CD8-positive, alpha-beta memory T cell (primary cell): ENCODE results near the gene KCNT2. TPM values are rescaled to one million over a fixed set of nuclear protein-coding genes. Genes with fewer than 3 reads are reported as not detected.

Source experiments
- CTCF ChIA-PET: fragments of 350-600 bp; sonication (Branson Sonifier 250); formaldehyde crosslinking; loops from one replicate; lab custom pipeline; 2021; ENCODE audit warnings: antibody characterized with exemption; lab: Charles Lee
- POLR2A ChIA-PET: fragments of 350-600 bp; sonication (Branson Sonifier 250); formaldehyde crosslinking; loops from one replicate; lab custom pipeline; 2021; ENCODE audit warnings: antibody characterized with exemption; lab: Charles Lee
- DNase-seq, 5 donors: peaks; one replicate each; pipeline versions ENCODE4 v3.0.0 to v3.0.0-alpha.2; 2020 to 2022; ENCODE audit warnings: mixed read lengths in 1 of 5
- H3K27ac ChIP-seq: one replicate; pipeline ENCODE4 v1.7.0; 2013; ENCODE audit warnings: low read depth, mild to moderate bottlenecking, low read length, moderate library complexity
- H3K27me3 ChIP-seq: 2 replicates; pipeline ENCODE4 v1.7.0; 2013; ENCODE audit warnings: low read length, mild to moderate bottlenecking; ENCODE audit not compliant: insufficient read depth, poor library complexity, severe bottlenecking
- H3K36me3 ChIP-seq: 2 replicates; pipeline ENCODE4 v1.7.0; 2013; ENCODE audit warnings: mild to moderate bottlenecking, low read length, moderate library complexity; ENCODE audit not compliant: insufficient read depth
- H3K4me1 ChIP-seq: 2 replicates; pipeline ENCODE4 v1.7.0; 2013; ENCODE audit warnings: mild to moderate bottlenecking, low read length, moderate library complexity; ENCODE audit not compliant: insufficient read depth
- H3K4me3 ChIP-seq: 2 replicates; pipeline ENCODE4 v1.7.0; 2013; ENCODE audit warnings: mild to moderate bottlenecking, low read length
- H3K9me3 ChIP-seq: 2 replicates; pipeline ENCODE4 v1.7.0; 2013; ENCODE audit warnings: mild to moderate bottlenecking, low read length
- H3K27ac Mint-ChIP-seq, 8 donors: one replicate each; pipeline ENCODE4 v1.8.0; 2020 to 2021; ENCODE audit warnings: mixed read lengths in 8 of 8, mild to moderate bottlenecking in 6 of 8, inconsistent platforms in 3 of 8, moderate library complexity in 3 of 8
- H3K27me3 Mint-ChIP-seq, 2 donors: one replicate each; pipeline ENCODE4 v1.8.0; 2020 to 2021; ENCODE audit warnings: mixed read lengths in 2 of 2, mild to moderate bottlenecking in 1 of 2, moderate library complexity in 1 of 2
- H3K36me3 Mint-ChIP-seq, 3 donors: one replicate each; pipeline ENCODE4 v1.8.0; 2020 to 2021; ENCODE audit warnings: mixed read lengths in 3 of 3, inconsistent platforms in 1 of 3, mild to moderate bottlenecking in 1 of 3
- H3K4me1 Mint-ChIP-seq, 3 donors: one replicate each; pipeline ENCODE4 v1.8.0; 2020 to 2021; ENCODE audit warnings: mixed read lengths in 3 of 3, inconsistent platforms in 1 of 3, mild to moderate bottlenecking in 1 of 3
- H3K4me3 Mint-ChIP-seq, 7 donors: one replicate each; pipeline ENCODE4 v1.8.0; 2020 to 2021; ENCODE audit warnings: mixed read lengths in 7 of 7, mild to moderate bottlenecking in 6 of 7, moderate library complexity in 4 of 7, inconsistent platforms in 2 of 7
- H3K9me3 Mint-ChIP-seq, 5 donors: one replicate each; pipeline ENCODE4 v1.8.0; 2020 to 2022; ENCODE audit warnings: mixed read lengths in 5 of 5, mild to moderate bottlenecking in 3 of 5, moderate library complexity in 2 of 5, inconsistent platforms in 1 of 5
- polyA plus RNA-seq: library from polyadenylated mRNA; unstranded; fragments of 300-500 nt; fragmentation: Illumina TruSeq; gene quantifications from one replicate; pipeline ENCODE4 v1.2.3, GENCODE V29; 2021
- total RNA-seq, 2 experiments: library from RNA; stranded (reverse); gene quantifications; one replicate each; pipeline ENCODE4 v1.2.3, GENCODE V29; 2021

KCNT2 gene
- total and polyA plus RNA-seq, 3 experiments from 2014 or later, result not detected

GRCh38 chr1:196451103-196451502 lies 157.1 kb downstream of the KCNT2 start:
- no peak for DNase-seq

GRCh38 chr1:196450143-196451095 lies 157.8 kb downstream of the KCNT2 start:
- H3K36me3 ChIP-seq, result no peaks in the 10 kb centered on the region
- no peaks in the 10 kb centered on the region for H3K4me1 ChIP-seq
- ChIA-PET CTCF (no interaction called here), POLR2A (no interaction called here)
- H3K9me3 ChIP-seq, result no peaks in the 10 kb centered on the region
- Mint-ChIP-seq H3K9me3 (peaks cover 0 to 2% (median 0%) of the 10 kb centered on the region in 5 donors), H3K27me3 (no peaks in the 10 kb centered on the region), H3K27ac (no peak overlapping the region), H3K4me3 (no peak overlapping the region), H3K36me3 (peaks cover 0 to 1% (median 0%) of the 10 kb centered on the region in 3 donors), H3K4me1 (no peaks in the 10 kb centered on the region)
- no peak overlapping the region for H3K4me3 ChIP-seq
- no peak for DNase-seq
- H3K27me3 ChIP-seq, result no peaks in the 10 kb centered on the region
- H3K27ac ChIP-seq, result no peak overlapping the region

More at GRCh38 chr1:196451103-196451502, 157.1 kb downstream of the KCNT2 start:
- H3K4me3 ChIP-seq, result no peak overlapping the region
- H3K9me3 ChIP-seq, result no peaks in the 10 kb centered on the region
- ChIA-PET POLR2A (no interaction called here), CTCF (no interaction called here)
- H3K4me1 Mint-ChIP-seq, result no peaks in the 10 kb centered on the region
- H3K36me3 ChIP-seq, result no peaks in the 10 kb centered on the region
- no peak overlapping the region for H3K4me3 Mint-ChIP-seq
- H3K27me3 ChIP-seq, result no peaks in the 10 kb centered on the region
- H3K9me3 Mint-ChIP-seq, result peaks cover 0 to 2% (median 0%) of the 10 kb centered on the region in 5 donors
- H3K27ac Mint-ChIP-seq, result no peak overlapping the region
- H3K36me3 Mint-ChIP-seq, result peaks cover 0 to 1% (median 0%) of the 10 kb centered on the region in 3 donors
- no peaks in the 10 kb centered on the region for H3K4me1 ChIP-seq
- H3K27me3 Mint-ChIP-seq, result no peaks in the 10 kb centered on the region
- no peak overlapping the region for H3K27ac ChIP-seq

- CTCF ChIA-PET, result no interaction called here
- peaks cover 0 to 2% (median 0%) of the 10 kb centered on the region in 5 donors for H3K9me3 Mint-ChIP-seq
Measured at GRCh38 chr1:196449460-196449859, 158.8 kb downstream of the KCNT2 start.

GRCh38 chr1:196445775-196446174 lies 162.5 kb downstream of the KCNT2 start:
- no peak overlapping the region for H3K27ac ChIP-seq
- H3K4me1 ChIP-seq, result no peaks in the 10 kb centered on the region
- POLR2A ChIA-PET, result no interaction called here
- no peak overlapping the region for H3K4me3 ChIP-seq
- DNase-seq, result no peak
- H3K36me3 Mint-ChIP-seq, result no peaks in the 10 kb centered on the region
- no peak overlapping the region for H3K4me3 Mint-ChIP-seq
- H3K27me3 Mint-ChIP-seq, result no peaks in the 10 kb centered on the region
- H3K27me3 ChIP-seq, result no peaks in the 10 kb centered on the region
- no peaks in the 10 kb centered on the region for H3K9me3 ChIP-seq
- no peaks in the 10 kb centered on the region for H3K4me1 Mint-ChIP-seq
- no peaks in the 10 kb centered on the region for H3K36me3 ChIP-seq
- peaks cover 0 to 2% (median 0%) of the 10 kb centered on the region in 5 donors for H3K9me3 Mint-ChIP-seq
- CTCF ChIA-PET, result no interaction called here
- H3K27ac Mint-ChIP-seq, result no peak overlapping the region

More at GRCh38 chr1:196449460-196449859, 158.8 kb downstream of the KCNT2 start:
- H3K4me1 Mint-ChIP-seq, result no peaks in the 10 kb centered on the region
- peaks cover 0 to 1% (median 0%) of the 10 kb centered on the region in 3 donors for H3K36me3 Mint-ChIP-seq
- H3K36me3 ChIP-seq, result no peaks in the 10 kb centered on the region
- H3K27me3 ChIP-seq, result no peaks in the 10 kb centered on the region
- no peaks in the 10 kb centered on the region for H3K27me3 Mint-ChIP-seq
- H3K27ac ChIP-seq, result no peak overlapping the region
- H3K9me3 ChIP-seq, result no peaks in the 10 kb centered on the region
- H3K4me3 Mint-ChIP-seq, result no peak overlapping the region
- no peak for DNase-seq
- H3K4me1 ChIP-seq, result no peaks in the 10 kb centered on the region
- no peak overlapping the region for H3K4me3 ChIP-seq
- no peak overlapping the region for H3K27ac Mint-ChIP-seq
- POLR2A ChIA-PET, result no interaction called here

- H3K27me3 Mint-ChIP-seq, result no peaks in the 10 kb centered on the region
- no peak overlapping the region for H3K4me3 ChIP-seq
Measured at GRCh38 chr1:196444634-196445033, 163.6 kb downstream of the KCNT2 start.

GRCh38 chr1:196442366-196442765 lies 165.9 kb downstream of the KCNT2 start:
- no peak overlapping the region for H3K27ac ChIP-seq
- no peak for DNase-seq
- Mint-ChIP-seq H3K4me3 (no peak overlapping the region), H3K36me3 (no peaks in the 10 kb centered on the region), H3K9me3 (peaks cover 0 to 2% (median 0%) of the 10 kb centered on the region in 5 donors), H3K4me1 (no peaks in the 10 kb centered on the region), H3K27me3 (no peaks in the 10 kb centered on the region), H3K27ac (no peak overlapping the region)
- no peaks in the 10 kb centered on the region for H3K36me3 ChIP-seq
- no peak overlapping the region for H3K4me3 ChIP-seq
- POLR2A ChIA-PET, result no interaction called here
- no peaks in the 10 kb centered on the region for H3K9me3 ChIP-seq
- H3K27me3 ChIP-seq, result no peaks in the 10 kb centered on the region
- no peaks in the 10 kb centered on the region for H3K4me1 ChIP-seq
- CTCF ChIA-PET, result no interaction called here

More at GRCh38 chr1:196444634-196445033, 163.6 kb downstream of the KCNT2 start:
- Histone ChIP-seq H3K36me3 (no peaks in the 10 kb centered on the region), H3K27ac (no peak overlapping the region), H3K9me3 (no peaks in the 10 kb centered on the region), H3K4me1 (no peaks in the 10 kb centered on the region), H3K27me3 (no peaks in the 10 kb centered on the region)
- H3K27ac Mint-ChIP-seq, result no peak overlapping the region
- H3K4me1 Mint-ChIP-seq, result no peaks in the 10 kb centered on the region
- H3K9me3 Mint-ChIP-seq, result peaks cover 0 to 2% (median 0%) of the 10 kb centered on the region in 5 donors
- DNase-seq, result no peak
- H3K36me3 Mint-ChIP-seq, result no peaks in the 10 kb centered on the region
- no peak overlapping the region for H3K4me3 Mint-ChIP-seq
- ChIA-PET POLR2A (no interaction called here), CTCF (no interaction called here)

GRCh38 chr1:196440711-196441110 lies 167.5 kb downstream of the KCNT2 start:
- Histone ChIP-seq H3K27ac (no peak overlapping the region), H3K27me3 (no peaks in the 10 kb centered on the region), H3K9me3 (no peaks in the 10 kb centered on the region), H3K4me3 (no peak overlapping the region), H3K4me1 (no peaks in the 10 kb centered on the region), H3K36me3 (no peaks in the 10 kb centered on the region)
- no peaks in the 10 kb centered on the region for H3K27me3 Mint-ChIP-seq
- H3K27ac Mint-ChIP-seq, result no peak overlapping the region
- POLR2A ChIA-PET, result no interaction called here
- no peaks in the 10 kb centered on the region for H3K36me3 Mint-ChIP-seq
- no peak for DNase-seq
- CTCF ChIA-PET, result no interaction called here
- H3K4me3 Mint-ChIP-seq, result no peak overlapping the region
- H3K4me1 Mint-ChIP-seq, result no peaks in the 10 kb centered on the region
- peaks cover 0 to 2% (median 0%) of the 10 kb centered on the region in 5 donors for H3K9me3 Mint-ChIP-seq

GRCh38 chr1:196438329-196438728 lies 169.9 kb downstream of the KCNT2 start:
- DNase-seq, result no peak
- H3K9me3 ChIP-seq, result no peaks in the 10 kb centered on the region
- POLR2A ChIA-PET, result no interaction called here

More at GRCh38 chr1:196438329-196438728, 169.9 kb downstream of the KCNT2 start:
- CTCF ChIA-PET, result no interaction called here
- H3K36me3 ChIP-seq, result no peaks in the 10 kb centered on the region
- no peaks in the 10 kb centered on the region for H3K4me1 ChIP-seq
- H3K27ac ChIP-seq, result no peak overlapping the region
- Mint-ChIP-seq H3K27me3 (no peaks in the 10 kb centered on the region), H3K27ac (no peak overlapping the region), H3K36me3 (no peaks in the 10 kb centered on the region), H3K4me1 (no peaks in the 10 kb centered on the region), H3K9me3 (peaks cover 0 to 2% (median 0%) of the 10 kb centered on the region in 5 donors), H3K4me3 (no peak overlapping the region)
- no peak overlapping the region for H3K4me3 ChIP-seq
- H3K27me3 ChIP-seq, result no peaks in the 10 kb centered on the region
